Right lobe of liver (tissue), 6 donors: ENCODE results near the gene UGT2B10. TPM values are rescaled to one million over a fixed set of nuclear protein-coding genes. Genes with fewer than 3 reads are reported as not detected.

Experiments
- ATAC-seq, 4 donors: fragments of 200-7000 bp; cut with Tn5 transposase; one replicate each; pipeline ENCODE4 v1.9.1; 2020; ENCODE audit warnings: mild to moderate bottlenecking in 4 of 4, moderate library complexity in 4 of 4
- DNase-seq, 3 donors: peaks; one replicate each; pipeline ENCODE4 v3.0.0-alpha.2; 2020
- H3K27ac ChIP-seq, 3 donors: fragments of 200-600 bp; one replicate each; pipeline ENCODE4 v1.8.0; 2022
- H3K27me3 ChIP-seq, 2 donors: fragments of 200-600 bp; one replicate each; pipeline ENCODE4 v1.8.0; 2022
- H3K36me3 ChIP-seq, 4 donors: fragments of 200-600 bp; sonication (generic) in 1 of 4; one replicate each; pipeline versions ENCODE4 v1.5.1 to v1.8.0; 2017 to 2022; ENCODE audit warnings: control low read depth in 1 of 4
- H3K4me1 ChIP-seq, 4 donors: fragments of 200-600 bp; sonication (generic) in 1 of 4; one replicate each; pipeline versions ENCODE4 v1.5.1 to v1.8.0; 2017 to 2022; ENCODE audit warnings: control low read depth in 1 of 4
- H3K4me3 ChIP-seq, 3 donors: fragments of 200-600 bp; one replicate each; pipeline ENCODE4 v1.8.0; 2022
- H3K9me3 ChIP-seq, 4 donors: fragments of 200-600 bp; sonication (generic) in 1 of 4; one replicate each; pipeline versions ENCODE4 v1.5.1 to v1.8.0; 2017 to 2022; ENCODE audit warnings: control low read depth in 1 of 4
- CTCF ChIP-seq, 4 donors: fragments of 200-600 bp in 3 of 4; fragments of 450-650 bp in 1 of 4; IDR thresholded peaks; one replicate each; pipeline versions ENCODE4 v1.5.1 to v1.8.0; 2016 to 2022; ENCODE audit warnings: antibody characterized with exemption in 4 of 4, mild to moderate bottlenecking in 2 of 4
- POLR2A ChIP-seq: fragments of 450-650 bp; IDR thresholded peaks from one replicate; pipeline ENCODE4 v1.6.1; 2017; ENCODE audit warnings: antibody characterized with exemption, mild to moderate bottlenecking
- WGBS: methylation state at CpG from one replicate; pipeline ENCODE4 v1.1.6; 2018; ENCODE audit warnings: low coverage, low lambda C conversion rate; ENCODE audit not compliant: insufficient coverage; ENCODE audit errors: missing lambda C conversion rate; 5-methylcytosine and 5-hydroxymethylcytosine counted together
- intact Hi-C, 2 donors: fragments of 100-400 bp; cut with DNase I; formaldehyde crosslinking; loops; one replicate each; pipeline versions ENCODE4 v1.11.2 to v1.14.1; 2022
- small RNA-seq, 2 experiments: library from RNA; depleted of rRNA; stranded (forward); fragments of <200 nt; gene quantifications; one replicate each; pipeline ENCODE3, GENCODE V24; 2016
- total RNA-seq, 6 experiments: library from RNA; depleted of rRNA in 2 of 6; stranded (reverse); fragments of >200 nt in 2 of 6; fragmentation: NEBNext Ultra II Directional in 3 of 6; extraction: Animal tissue kit (Norgen Biotek cat#: 25700) in 3 of 6; gene quantifications; one replicate each; pipeline versions ENCODE4 v1.1.0 to v1.2.4, GENCODE V29; 2016 to 2023
- donor health status: DM: no; HTN: yes; CAD: no.
- donor health status: DM: no; HTN: no; CAD: no.
- donor health status: DM: no; HTN: no; CAD: no.
- donor health status: DM: no; HTN: yes; CAD: no.
- donor health status: DM: no; HTN: yes; CAD: no.

The UGT2B10 gene
- total RNA-seq, 6 experiments from 2014 or later, result 23.0 to 588 (median 201) TPM

- ATAC-seq (no peak), DNase-seq (no peak)
- H3K36me3 ChIP-seq, result no peaks in the 10 kb centered on the region
- no peak overlapping the region for H3K27ac ChIP-seq
- peaks cover 0 to 53% (median 8%) of the 10 kb centered on the region in 4 donors for H3K4me1 ChIP-seq
- intact Hi-C loops, result no loop called here
- no peaks in the 10 kb centered on the region for H3K27me3 ChIP-seq
- H3K9me3 ChIP-seq, result no peaks in the 10 kb centered on the region
- no peak overlapping the region for H3K4me3 ChIP-seq
- TF ChIP-seq POLR2A, result no peak
- TF ChIP-seq CTCF (IDR thresholded peaks at IDR 0.05), result no peak
Measured at GRCh38 chr4:68874507-68874906, 58.7 kb downstream of the UGT2B10 start.

- Histone ChIP-seq H3K27ac (peak overlapping the region in 2 of 3 donors; percentile 2 to 64), H3K4me3 (peak overlapping the region in 1 of 3 donors; percentile 12), H3K9me3 (no peaks in the 10 kb centered on the region), H3K4me1 (peaks cover 0 to 46% (median 5%) of the 10 kb centered on the region in 4 donors), H3K27me3 (no peaks in the 10 kb centered on the region), H3K36me3 (no peaks in the 10 kb centered on the region)
- WGBS, result 45% methylated on average over 5 of the region's 5 CpGs
- no peak for TF ChIP-seq CTCF (IDR thresholded peaks at IDR 0.05)
- TF ChIP-seq POLR2A, result no peak
- peak; percentile 51 to 65 (median 56) for ATAC-seq
- intact Hi-C loops, result no loop called here
- DNase-seq, result no peak
Measured at GRCh38 chr4:68877555-68877954, 61.8 kb downstream of the UGT2B10 start.

GRCh38 chr4:68878048-68878447 lies 62.3 kb downstream of the UGT2B10 start:
- DNase-seq, result no peak
- H3K4me1 ChIP-seq, result peaks cover 0 to 42% (median 5%) of the 10 kb centered on the region in 4 donors
- peak; percentile 84 to 94 (median 88) for ATAC-seq
- H3K27me3 ChIP-seq, result no peaks in the 10 kb centered on the region
- H3K36me3 ChIP-seq, result no peaks in the 10 kb centered on the region
- TF ChIP-seq CTCF (IDR thresholded peaks at IDR 0.05) (no peak), POLR2A (no peak)
- H3K9me3 ChIP-seq, result no peaks in the 10 kb centered on the region
- WGBS, result 30% methylated on average over 2 of the region's 2 CpGs
- peak overlapping the region in 2 of 3 donors; percentile 23 to 64 for H3K27ac ChIP-seq
- H3K4me3 ChIP-seq, result peak overlapping the region in 1 of 3 donors; percentile 12
- intact Hi-C loops, result no loop called here

Small RNAs within 50 kb of the gene (small RNA-seq; reads per million reads assigned to genes)
- gene AC021146.4, result 0 to 0.65 reads per million in 2 experiments
- 0 reads per million in 2 experiments for gene AC021146.9

Other genes with a start within 250 kb of the UGT2B10 start
- 10 to 100 TPM in 2 of 6 experiments, 1 to 10 TPM in 4; 1.0 to 13.6 (median 2.5) TPM for gene UGT2B17, start 239.7 kb upstream of the UGT2B10 start, total RNA-seq
- gene UGT2B15, start 145.3 kb upstream of the UGT2B10 start, total RNA-seq, result 100 to 1,000 TPM in 4 of 6 experiments, 10 to 100 TPM in 2; 44.9 to 533 (median 152) TPM
- 10 to 100 TPM; 17.5 to 45.2 (median 30.9) TPM for gene UGT2A3, start 135.8 kb downstream of the UGT2B10 start, total RNA-seq